Mucosa of stomach (tissue), 1 donor: ENCODE data around the gene HAUS3.

ENCODE experiments used
- H3K27me3 ChIP-seq: one replicate; pipeline ENCODE4 v1.7.0; 2013; ENCODE audit warnings: mild to moderate bottlenecking, low read length; ENCODE audit not compliant: control insufficient read depth, insufficient read depth
- H3K36me3 ChIP-seq: one replicate; pipeline ENCODE4 v1.7.0; 2013; ENCODE audit warnings: low read length; ENCODE audit not compliant: control insufficient read depth, insufficient read depth
- H3K4me1 ChIP-seq: one replicate; pipeline ENCODE4 v1.7.0; 2013; ENCODE audit warnings: mild to moderate bottlenecking, low read length; ENCODE audit not compliant: control insufficient read depth, insufficient read depth
- H3K4me3 ChIP-seq: one replicate; pipeline ENCODE4 v1.7.0; 2013; ENCODE audit warnings: low read length
- H3K9ac ChIP-seq: one replicate; pipeline ENCODE4 v1.7.0; 2013; ENCODE audit warnings: mild to moderate bottlenecking, low read length, moderate library complexity
- H3K9me3 ChIP-seq: one replicate; pipeline ENCODE4 v1.7.0; 2013; ENCODE audit warnings: mild to moderate bottlenecking, low read length, moderate library complexity; ENCODE audit not compliant: control insufficient read depth
- donor health status: Pancreatic carcinoma.

Gene HAUS3

GRCh38 chr4:2259036-2259540, 17.2 kb upstream of the HAUS3 start:
- Histone ChIP-seq H3K9ac (no peak overlapping the region), H3K36me3 (no peaks in the 10 kb centered on the region), H3K4me1 (peaks cover 45% of the 10 kb centered on the region), H3K9me3 (no peaks in the 10 kb centered on the region), H3K4me3 (no peak overlapping the region), H3K27me3 (no peaks in the 10 kb centered on the region)

GRCh38 chr4:2258091-2259035, 16.4 kb upstream of the HAUS3 start:
- H3K9ac ChIP-seq, result no peak overlapping the region
- H3K36me3 ChIP-seq, result no peaks in the 10 kb centered on the region
- no peaks in the 10 kb centered on the region for H3K27me3 ChIP-seq
- H3K4me3 ChIP-seq, result no peak overlapping the region
- H3K4me1 ChIP-seq, result peaks cover 45% of the 10 kb centered on the region
- H3K9me3 ChIP-seq, result no peaks in the 10 kb centered on the region

- H3K4me1 ChIP-seq, result peaks cover 40% of the 10 kb centered on the region
- no peaks in the 10 kb centered on the region for H3K27me3 ChIP-seq
- no peak overlapping the region for H3K4me3 ChIP-seq
- H3K36me3 ChIP-seq, result no peaks in the 10 kb centered on the region
- H3K9ac ChIP-seq, result no peak overlapping the region
- H3K9me3 ChIP-seq, result no peaks in the 10 kb centered on the region
Measured at GRCh38 chr4:2257361-2258081, 15.6 kb upstream of the HAUS3 start.

GRCh38 chr4:2256781-2257191, 14.9 kb upstream of the HAUS3 start:
- Histone ChIP-seq H3K9ac (no peak overlapping the region), H3K27me3 (no peaks in the 10 kb centered on the region), H3K4me3 (no peak overlapping the region), H3K9me3 (no peaks in the 10 kb centered on the region), H3K4me1 (peaks cover 40% of the 10 kb centered on the region), H3K36me3 (no peaks in the 10 kb centered on the region)

GRCh38 chr4:2256156-2256731, 14.3 kb upstream of the HAUS3 start:
- Histone ChIP-seq H3K4me3 (no peak overlapping the region), H3K4me1 (peaks cover 40% of the 10 kb centered on the region), H3K9ac (no peak overlapping the region)

GRCh38 chr4:2255501-2256155, 13.7 kb upstream of the HAUS3 start:
- no peak overlapping the region for H3K9ac ChIP-seq
- no peaks in the 10 kb centered on the region for H3K27me3 ChIP-seq
- H3K36me3 ChIP-seq, result no peaks in the 10 kb centered on the region
- peaks cover 37% of the 10 kb centered on the region for H3K4me1 ChIP-seq
- no peaks in the 10 kb centered on the region for H3K9me3 ChIP-seq
- H3K4me3 ChIP-seq, result no peak overlapping the region

More at GRCh38 chr4:2256156-2256731, 14.3 kb upstream of the HAUS3 start:
- H3K27me3 ChIP-seq, result no peaks in the 10 kb centered on the region
- H3K9me3 ChIP-seq, result no peaks in the 10 kb centered on the region
- no peaks in the 10 kb centered on the region for H3K36me3 ChIP-seq

- Histone ChIP-seq H3K27me3 (no peaks in the 10 kb centered on the region), H3K9ac (no peak overlapping the region), H3K4me1 (peaks cover 30% of the 10 kb centered on the region), H3K36me3 (peaks cover 4% of the 10 kb centered on the region), H3K9me3 (no peaks in the 10 kb centered on the region), H3K4me3 (no peak overlapping the region)
Measured at GRCh38 chr4:2254665-2255500, 13.0 kb upstream of the HAUS3 start.

GRCh38 chr4:2253160-2254084, 11.5 kb upstream of the HAUS3 start:
- H3K9ac ChIP-seq, result no peak overlapping the region
- no peak overlapping the region for H3K4me3 ChIP-seq
- H3K36me3 ChIP-seq, result peaks cover 4% of the 10 kb centered on the region
- no peaks in the 10 kb centered on the region for H3K9me3 ChIP-seq
- H3K4me1 ChIP-seq, result peaks cover 20% of the 10 kb centered on the region
- no peaks in the 10 kb centered on the region for H3K27me3 ChIP-seq

- Histone ChIP-seq H3K4me3 (no peak overlapping the region), H3K36me3 (peaks cover 4% of the 10 kb centered on the region), H3K9me3 (no peaks in the 10 kb centered on the region), H3K9ac (no peak overlapping the region), H3K27me3 (no peaks in the 10 kb centered on the region), H3K4me1 (peaks cover 20% of the 10 kb centered on the region)
Measured at GRCh38 chr4:2252530-2253091, 10.7 kb upstream of the HAUS3 start.

- no peaks in the 10 kb centered on the region for H3K9me3 ChIP-seq
- no peaks in the 10 kb centered on the region for H3K27me3 ChIP-seq
- H3K4me1 ChIP-seq, result peaks cover 13% of the 10 kb centered on the region
- no peak overlapping the region for H3K9ac ChIP-seq
- peaks cover 4% of the 10 kb centered on the region for H3K36me3 ChIP-seq
- no peak overlapping the region for H3K4me3 ChIP-seq
Measured at GRCh38 chr4:2251795-2252529, 10.0 kb upstream of the HAUS3 start.
